Ectodermal cell (in vitro differentiated cells): Measurements from ENCODE around the gene CAMK2N2.

Experiments
- H3K27ac ChIP-seq: 2 replicates; pipeline ENCODE4 v1.7.0; 2013; ENCODE audit warnings: mild to moderate bottlenecking, low read depth, low read length; ENCODE audit not compliant: insufficient read depth, poor library complexity, severe bottlenecking
- H3K27me3 ChIP-seq: 2 replicates; pipeline ENCODE4 v1.7.0; 2013; ENCODE audit warnings: mild to moderate bottlenecking, low read length; ENCODE audit not compliant: insufficient read depth, control insufficient read depth, poor library complexity, severe bottlenecking
- H3K36me3 ChIP-seq: one replicate; pipeline ENCODE4 v1.7.0; 2013; ENCODE audit warnings: low read length; ENCODE audit not compliant: control insufficient read depth, insufficient read depth
- H3K4me1 ChIP-seq: one replicate; pipeline ENCODE4 v1.7.0; 2013; ENCODE audit warnings: low read length; ENCODE audit not compliant: control insufficient read depth, insufficient read depth
- H3K4me3 ChIP-seq: 2 replicates; pipeline ENCODE4 v1.7.0; 2013; ENCODE audit warnings: low read depth, low read length, control low read depth; ENCODE audit not compliant: insufficient read depth
- H3K9me3 ChIP-seq: 2 replicates; pipeline ENCODE4 v1.7.0; 2013; ENCODE audit warnings: mild to moderate bottlenecking, low read length, moderate library complexity; ENCODE audit not compliant: control insufficient read depth
- whole genome bisulfite sequencing, 2 experiments: methylation state at CpG; one replicate each; pipeline ENCODE4 v1.1.7; 2013; ENCODE audit warnings: missing lambda C conversion rate in 2 of 2; 5-methylcytosine and 5-hydroxymethylcytosine counted together

The CAMK2N2 gene

GRCh38 chr3:184240384-184241140 lies 20.8 kb downstream of the CAMK2N2 start:
- Histone ChIP-seq H3K27me3 (no peaks in the 10 kb centered on the region), H3K36me3 (peaks cover 24% of the 10 kb centered on the region), H3K27ac (no peak overlapping the region), H3K9me3 (no peaks in the 10 kb centered on the region), H3K4me1 (no peaks in the 10 kb centered on the region), H3K4me3 (no peak overlapping the region)
- 83 to 84% methylated on average over 4 of the region's 4 CpGs for WGBS, 2 experiments

GRCh38 chr3:184239708-184240107 lies 21.6 kb downstream of the CAMK2N2 start:
- Histone ChIP-seq H3K9me3 (no peaks in the 10 kb centered on the region), H3K4me1 (no peaks in the 10 kb centered on the region), H3K27ac (no peak overlapping the region), H3K27me3 (peaks cover 5% of the 10 kb centered on the region), H3K36me3 (peaks cover 16% of the 10 kb centered on the region), H3K4me3 (no peak overlapping the region)
- WGBS, 2 experiments, result 82 to 88% methylated on average over 7 of the region's 7 CpGs

- WGBS, 2 experiments, result 91 to 95% methylated on average over 8 of the region's 8 CpGs
- Histone ChIP-seq H3K4me3 (no peak overlapping the region), H3K27me3 (peaks cover 10% of the 10 kb centered on the region), H3K9me3 (no peaks in the 10 kb centered on the region), H3K27ac (no peak overlapping the region), H3K4me1 (no peaks in the 10 kb centered on the region), H3K36me3 (peaks cover 15% of the 10 kb centered on the region)
These were observed 22.1 kb downstream of the CAMK2N2 start for GRCh38 chr3:184239221-184239620.

GRCh38 chr3:184238246-184238818 lies 23.0 kb downstream of the CAMK2N2 start:
- Histone ChIP-seq H3K9me3 (no peaks in the 10 kb centered on the region), H3K36me3 (peaks cover 6% of the 10 kb centered on the region), H3K4me1 (no peaks in the 10 kb centered on the region), H3K27ac (no peak overlapping the region), H3K4me3 (no peak overlapping the region), H3K27me3 (peaks cover 19% of the 10 kb centered on the region)
- WGBS, 2 experiments, result 89 to 90% methylated on average over 13 of the region's 13 CpGs

DNA sequence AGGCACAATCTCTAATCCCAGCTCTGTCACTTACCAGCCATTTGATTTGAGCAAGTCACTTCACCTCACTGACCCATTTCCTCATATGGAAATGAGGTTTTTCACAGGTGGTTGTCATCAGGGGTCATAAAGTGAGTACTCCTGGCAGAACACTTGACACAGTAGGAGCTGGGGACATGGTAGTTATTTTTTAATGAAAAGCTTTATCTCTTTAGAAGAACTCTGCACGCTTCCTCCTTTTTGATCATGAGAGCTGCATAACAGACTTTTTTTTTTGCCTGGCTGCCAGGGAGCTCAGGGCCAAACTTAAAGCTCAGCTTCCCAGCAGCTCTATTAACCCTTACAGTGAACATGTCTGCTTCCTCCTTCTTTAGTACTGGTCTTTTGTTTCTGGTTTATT lies 23.5 kb downstream of the CAMK2N2 start:
- Histone ChIP-seq H3K9me3 (no peaks in the 10 kb centered on the region), H3K27me3 (peaks cover 24% of the 10 kb centered on the region), H3K4me1 (no peaks in the 10 kb centered on the region), H3K4me3 (no peak overlapping the region), H3K27ac (no peak overlapping the region), H3K36me3 (peaks cover under 1% of the 10 kb centered on the region)
- 77 to 78% methylated on average over 1 of the region's 1 CpG for WGBS, 2 experiments

GRCh38 chr3:184237211-184237610 lies 24.1 kb downstream of the CAMK2N2 start:
- H3K9me3 ChIP-seq, result no peaks in the 10 kb centered on the region
- 89 to 94% methylated on average over 7 of the region's 7 CpGs for WGBS, 2 experiments
- no peaks in the 10 kb centered on the region for H3K36me3 ChIP-seq
- H3K27ac ChIP-seq, result no peak overlapping the region
- H3K4me1 ChIP-seq, result no peaks in the 10 kb centered on the region
- H3K4me3 ChIP-seq, result no peak overlapping the region
- H3K27me3 ChIP-seq, result peaks cover 30% of the 10 kb centered on the region

DNA sequence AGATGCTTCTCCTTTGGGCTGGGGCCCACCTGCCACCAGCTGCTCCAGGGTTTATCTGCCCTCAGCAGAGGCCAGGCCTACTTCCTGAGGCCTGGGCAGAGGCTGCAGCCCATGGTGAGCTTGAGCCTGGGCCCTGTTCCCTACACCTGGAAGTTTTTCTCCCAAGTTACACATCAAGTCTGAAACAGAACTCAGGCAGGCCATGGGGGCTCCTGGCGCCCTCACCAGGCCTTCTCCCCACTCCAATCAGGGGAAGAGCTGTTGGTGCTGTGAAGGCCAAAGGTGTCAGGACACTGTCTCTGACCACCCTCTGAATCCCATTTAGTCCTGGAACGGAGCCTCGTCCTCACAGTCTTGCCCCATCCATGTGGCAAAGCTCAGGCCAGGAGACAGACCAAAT lies 24.7 kb downstream of the CAMK2N2 start:
- Histone ChIP-seq H3K4me3 (no peak overlapping the region), H3K27ac (no peak overlapping the region), H3K4me1 (no peaks in the 10 kb centered on the region), H3K27me3 (peaks cover 36% of the 10 kb centered on the region), H3K9me3 (no peaks in the 10 kb centered on the region), H3K36me3 (no peaks in the 10 kb centered on the region)
- WGBS, 2 experiments, result 83 to 85% methylated on average over 3 of the region's 3 CpGs

GRCh38 chr3:184236033-184236410 lies 25.3 kb downstream of the CAMK2N2 start:
- H3K27ac ChIP-seq, result no peak overlapping the region
- H3K36me3 ChIP-seq, result no peaks in the 10 kb centered on the region
- WGBS, 2 experiments, result 44 to 47% methylated on average over 14 of the region's 14 CpGs
- no peaks in the 10 kb centered on the region for H3K9me3 ChIP-seq
- no peaks in the 10 kb centered on the region for H3K4me1 ChIP-seq
- no peak overlapping the region for H3K4me3 ChIP-seq
- H3K27me3 ChIP-seq, result peaks cover 42% of the 10 kb centered on the region

- no peak overlapping the region for H3K27ac ChIP-seq
- H3K4me1 ChIP-seq, result no peaks in the 10 kb centered on the region
- H3K36me3 ChIP-seq, result no peaks in the 10 kb centered on the region
- no peaks in the 10 kb centered on the region for H3K9me3 ChIP-seq
- H3K27me3 ChIP-seq, result peaks cover 47% of the 10 kb centered on the region
- 89 to 92% methylated on average over 4 of the region's 4 CpGs for WGBS, 2 experiments
- no peak overlapping the region for H3K4me3 ChIP-seq
These were observed 25.8 kb downstream of the CAMK2N2 start for GRCh38 chr3:184235381-184236032.

DNA sequence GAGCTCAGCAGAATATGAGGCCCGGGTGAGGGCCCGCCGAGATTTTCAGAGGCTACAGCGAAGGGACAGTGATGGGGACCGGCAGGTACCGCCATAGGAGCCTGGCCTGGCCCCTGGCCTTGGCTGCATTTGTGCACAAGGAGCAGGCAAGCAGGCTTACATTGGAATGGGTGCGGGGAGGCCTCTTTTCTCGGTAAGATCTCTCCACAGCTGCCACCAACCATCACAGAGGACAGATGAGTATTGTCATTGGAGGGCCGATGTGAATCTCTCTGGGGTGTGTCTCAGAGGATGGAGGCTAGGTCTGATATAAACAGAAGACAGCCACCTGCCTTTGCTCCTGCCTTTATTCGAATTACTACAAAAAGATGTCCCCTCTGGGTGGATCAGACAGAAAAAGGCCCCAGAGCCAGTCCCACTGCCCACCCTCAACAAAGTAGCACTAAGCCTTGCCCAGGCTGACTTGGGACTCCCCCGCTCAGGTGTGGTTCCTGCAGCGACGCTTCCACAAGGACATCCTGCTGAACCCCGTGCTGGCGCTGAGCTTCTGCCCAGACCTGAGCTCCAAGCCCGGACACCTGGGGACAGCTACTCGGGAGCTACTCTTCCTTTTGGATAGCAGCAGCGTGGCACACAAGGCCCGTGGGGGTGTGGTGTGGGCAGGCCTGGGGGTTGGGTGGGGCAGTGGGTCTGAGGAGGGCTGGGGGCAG lies 26.5 kb downstream of the CAMK2N2 start:
- 90 to 91% methylated on average over 19 of the region's 19 CpGs for whole genome bisulfite sequencing, 2 experiments
- Histone ChIP-seq H3K9me3 (no peaks in the 10 kb centered on the region), H3K27ac (no peak overlapping the region), H3K27me3 (peaks cover 54% of the 10 kb centered on the region), H3K4me3 (no peak overlapping the region), H3K4me1 (peaks cover 3% of the 10 kb centered on the region), H3K36me3 (no peaks in the 10 kb centered on the region)
